GM13976 (cell line): ENCODE measurements around the gene MGMT.

Source experiments
- DNase-seq: peaks from one replicate; pipeline ENCODE4 v3.0.0; 2012; ENCODE audit warnings: low spot score
- CTCF ChIP-seq: IDR thresholded peaks from 2 replicates; pipeline ENCODE4 v1.5.1; 2012; ENCODE audit warnings: borderline replicate concordance, mild to moderate bottlenecking; ENCODE audit not compliant: insufficient read depth; ENCODE audit errors: extremely low read depth, missing control alignments, control extremely low read depth
- in situ Hi-C: fragments of 300-500 bp; cut with MboI; formaldehyde crosslinking; loops from one replicate; pipeline ENCODE4 v1.12.0; 2022; ENCODE audit warnings: low sequenced_read_pairs, mixed read lengths, inconsistent platforms; ENCODE audit not compliant: unreplicated experiment

The MGMT gene

GRCh38 chr10:129514568-129515451 lies 47.8 kb downstream of the MGMT start:
- no peak for DNase-seq
- in situ Hi-C loops = no loop called here
- TF ChIP-seq CTCF = no peak

- DNase-seq = no peak
- in situ Hi-C loops = no loop called here
- no peak for TF ChIP-seq CTCF
These were observed 50.0 kb downstream of the MGMT start for GRCh38 chr10:129516846-129517679.

- no peak for DNase-seq
- TF ChIP-seq CTCF = no peak
- in situ Hi-C loops = no loop called here
These were observed 50.6 kb downstream of the MGMT start for GRCh38 chr10:129517680-129518057.

- in situ Hi-C loops = no loop called here
- no peak for TF ChIP-seq CTCF
- no peak for DNase-seq
These were observed 51.8 kb downstream of the MGMT start for GRCh38 chr10:129518793-129519192.

- TF ChIP-seq CTCF = no peak
- in situ Hi-C loops = no loop called here
- DNase-seq = no peak
These were observed 53.5 kb downstream of the MGMT start for GRCh38 chr10:129520440-129521080.
